WI38 (cell line): ENCODE measurements around the gene GAK.

ENCODE experiments used
- H3K4me3 ChIP-seq: 2 replicates; pipeline ENCODE4 v1.5.1; 2011; ENCODE audit warnings: low read depth, mild to moderate bottlenecking, control low read depth, low read length
- CTCF ChIP-seq: IDR thresholded peaks from 2 replicates; pipeline ENCODE4 v1.5.1; 2012; ENCODE audit warnings: low read depth, mild to moderate bottlenecking, control low read depth, low read length

Gene GAK

GRCh38 chr4:834368-835147, 97.6 kb downstream of the GAK start:
- TF ChIP-seq CTCF: no peak
- H3K4me3 ChIP-seq: no peak overlapping the region

GRCh38 chr4:833731-834367, 98.3 kb downstream of the GAK start:
- TF ChIP-seq CTCF: no peak
- H3K4me3 ChIP-seq: no peak overlapping the region

GRCh38 chr4:833156-833555, 99.0 kb downstream of the GAK start:
- TF ChIP-seq CTCF: no peak
- H3K4me3 ChIP-seq: no peak overlapping the region

- no peak for TF ChIP-seq CTCF
- no peak overlapping the region for H3K4me3 ChIP-seq
These were observed 99.6 kb downstream of the GAK start for GRCh38 chr4:832536-832935.

- TF ChIP-seq CTCF: no peak
These were observed 100.0 kb downstream of the GAK start for GRCh38 chr4:832108-832507.

GRCh38 chr4:831483-831805, 100.7 kb downstream of the GAK start:
- no peak overlapping the region for H3K4me3 ChIP-seq
- TF ChIP-seq CTCF: no peak

More at GRCh38 chr4:832108-832507, 100.0 kb downstream of the GAK start:
- H3K4me3 ChIP-seq: no peak overlapping the region

GRCh38 chr4:830601-831482, 101.3 kb downstream of the GAK start:
- TF ChIP-seq CTCF: no peak
- H3K4me3 ChIP-seq: no peak overlapping the region
